Peyer's patch (tissue), 4 donors: Measurements from ENCODE around the gene MYH3.

Experiments
- POLR2A ChIP-seq, 2 donors: fragments of 450-650 bp; IDR thresholded peaks; one replicate each; pipeline ENCODE4 v1.5.1; 2017; ENCODE audit warnings: antibody characterized with exemption in 2 of 2, mild to moderate bottlenecking in 2 of 2, moderate library complexity in 2 of 2
- TF ChIP-seq, protein P1 (sequence below), 6 experiments: fragments of 450-650 bp in 4 of 6; fragments of 200-600 bp in 2 of 6; sonication (generic) in 1 of 6; IDR thresholded peaks; one replicate each; pipeline ENCODE4 v1.5.1; 2017 to 2019; ENCODE audit warnings: antibody characterized with exemption in 6 of 6, mild to moderate bottlenecking in 3 of 6, moderate library complexity in 1 of 6

DNA sequence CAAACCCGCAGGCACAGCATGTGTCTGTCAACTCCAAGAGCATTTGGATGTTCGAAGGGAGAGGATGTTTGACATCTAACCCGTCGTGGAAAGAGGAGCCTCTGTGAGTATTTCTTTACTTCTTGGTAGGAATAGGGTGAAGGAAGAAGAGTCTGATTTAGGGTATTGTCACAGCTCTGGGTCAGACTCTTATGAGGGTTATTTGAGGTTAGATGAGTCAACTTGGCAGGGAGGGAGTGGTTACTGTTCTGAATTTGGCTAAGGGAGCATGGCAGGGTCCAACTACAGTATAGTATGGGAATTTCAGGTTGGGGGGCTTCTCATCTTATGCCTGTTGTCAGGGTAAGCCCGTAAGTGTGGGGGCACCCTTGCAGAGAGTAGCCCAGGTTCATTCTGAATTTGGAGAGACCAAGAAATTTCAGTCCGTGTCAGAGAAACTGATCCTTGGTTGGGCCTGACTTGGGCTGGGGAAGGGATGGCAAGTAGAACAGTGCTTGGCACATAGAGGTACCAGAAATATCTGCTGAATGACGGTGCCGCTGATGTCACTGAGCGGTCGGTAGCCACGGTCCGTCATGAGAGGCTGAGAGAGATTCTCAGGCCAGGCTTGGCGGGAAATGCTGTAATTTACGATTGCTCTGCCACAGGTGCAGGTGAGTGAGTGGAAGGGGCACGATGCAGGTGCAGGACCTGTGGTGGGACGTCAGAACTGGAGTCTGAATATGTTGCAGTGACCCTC is 43.2 kb downstream of the MYH3 start:
- no peak for TF ChIP-seq POLR2A (IDR thresholded peaks at IDR 0.05)
- TF ChIP-seq, protein P1, sequence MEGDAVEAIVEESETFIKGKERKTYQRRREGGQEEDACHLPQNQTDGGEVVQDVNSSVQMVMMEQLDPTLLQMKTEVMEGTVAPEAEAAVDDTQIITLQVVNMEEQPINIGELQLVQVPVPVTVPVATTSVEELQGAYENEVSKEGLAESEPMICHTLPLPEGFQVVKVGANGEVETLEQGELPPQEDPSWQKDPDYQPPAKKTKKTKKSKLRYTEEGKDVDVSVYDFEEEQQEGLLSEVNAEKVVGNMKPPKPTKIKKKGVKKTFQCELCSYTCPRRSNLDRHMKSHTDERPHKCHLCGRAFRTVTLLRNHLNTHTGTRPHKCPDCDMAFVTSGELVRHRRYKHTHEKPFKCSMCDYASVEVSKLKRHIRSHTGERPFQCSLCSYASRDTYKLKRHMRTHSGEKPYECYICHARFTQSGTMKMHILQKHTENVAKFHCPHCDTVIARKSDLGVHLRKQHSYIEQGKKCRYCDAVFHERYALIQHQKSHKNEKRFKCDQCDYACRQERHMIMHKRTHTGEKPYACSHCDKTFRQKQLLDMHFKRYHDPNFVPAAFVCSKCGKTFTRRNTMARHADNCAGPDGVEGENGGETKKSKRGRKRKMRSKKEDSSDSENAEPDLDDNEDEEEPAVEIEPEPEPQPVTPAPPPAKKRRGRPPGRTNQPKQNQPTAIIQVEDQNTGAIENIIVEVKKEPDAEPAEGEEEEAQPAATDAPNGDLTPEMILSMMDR (IDR thresholded peaks at IDR 0.05) = no peak
